ENCODE data around the gene NDFIP2.

Gene NDFIP2

DNA sequence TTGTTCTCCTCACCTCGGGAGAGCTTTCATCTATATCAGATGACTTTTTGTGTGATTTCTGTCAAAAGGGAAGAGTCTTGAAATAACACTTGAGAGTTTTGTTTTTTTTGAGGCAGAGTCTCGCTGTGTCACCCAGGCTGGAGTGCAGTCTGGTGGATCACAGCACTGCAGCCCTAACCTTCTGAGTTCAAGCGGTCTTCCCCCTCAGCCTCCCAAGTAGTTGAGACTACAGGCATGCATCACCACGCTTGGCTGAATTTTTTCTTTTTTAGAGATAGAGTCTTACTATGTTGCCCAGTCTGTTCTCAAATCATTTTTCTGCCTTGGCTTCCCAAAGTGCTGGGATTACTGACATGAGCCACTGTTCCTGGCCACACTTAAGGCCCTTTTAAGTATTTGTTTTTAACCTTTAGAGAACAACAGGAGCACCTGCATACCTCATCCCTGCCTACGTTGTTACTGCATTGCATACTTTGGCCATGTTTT is 11.4 kb downstream of the NDFIP2 start:
- intact Hi-C loops (cut with micrococcal nuclease) = no loop called here
- Mint-ChIP-seq H3K27ac (no peak overlapping the region), H3K27me3 (peaks cover 35% of the 10 kb centered on the region)

DNA sequence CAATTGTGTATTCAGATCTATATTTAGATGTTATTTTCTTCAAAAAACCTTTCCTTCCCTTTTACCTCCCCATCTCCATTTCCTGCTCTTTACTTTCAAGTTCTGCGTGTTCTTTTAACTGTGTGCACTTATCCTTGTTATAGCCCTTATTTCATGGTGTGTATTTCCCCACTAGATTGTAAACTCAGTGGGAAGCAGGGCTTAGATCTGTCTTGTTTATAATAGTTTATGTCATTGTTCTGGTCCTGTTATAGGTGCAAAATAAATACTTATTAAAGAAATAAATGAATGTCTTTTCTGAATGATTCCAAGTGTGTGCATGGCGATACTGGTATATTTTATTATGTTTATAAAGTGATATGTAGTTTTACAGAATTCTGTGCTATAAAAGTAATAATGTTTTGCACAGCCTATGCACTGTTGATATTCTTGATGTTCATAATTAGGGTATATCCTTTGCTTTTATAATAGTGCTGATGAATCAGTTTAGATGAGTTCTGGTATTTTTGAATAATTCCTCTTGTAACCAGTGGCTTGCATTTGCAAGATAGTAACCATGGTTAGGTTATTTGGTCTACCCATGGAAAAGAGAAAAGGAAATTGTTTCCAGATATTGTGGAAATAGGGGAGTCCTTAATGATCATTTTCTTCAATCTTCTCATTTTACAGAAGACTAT is 12.1 kb downstream of the NDFIP2 start:
- Mint-ChIP-seq H3K4me1 (ENCODE audit: low read depth) (peaks cover 6% of the 10 kb centered on the region), H3K27me3 (peaks cover 36% of the 10 kb centered on the region), H3K27ac (no peak overlapping the region), H3K4me3 (no peak overlapping the region), H3K9me3 (peaks cover 9% of the 10 kb centered on the region), H3K36me3 (ENCODE audit: low read depth) (no peaks in the 10 kb centered on the region)
- intact Hi-C loops (cut with micrococcal nuclease) = no loop called here

More for the DNA sequence above, 11.4 kb downstream of the NDFIP2 start:
- H3K36me3 Mint-ChIP-seq (ENCODE audit: low read depth) = no peaks in the 10 kb centered on the region
- H3K9me3 Mint-ChIP-seq = peaks cover 9% of the 10 kb centered on the region
- H3K4me1 Mint-ChIP-seq (ENCODE audit: low read depth) = peaks cover 6% of the 10 kb centered on the region
- no peak overlapping the region for H3K4me3 Mint-ChIP-seq

GRCh38 chr13:79496188-79496587 is 15.2 kb downstream of the NDFIP2 start:
- H3K9me3 Mint-ChIP-seq = no peaks in the 10 kb centered on the region
- intact Hi-C loops (cut with micrococcal nuclease) = no loop called here
- no peak overlapping the region for H3K27ac Mint-ChIP-seq
- H3K27me3 Mint-ChIP-seq = peaks cover 39% of the 10 kb centered on the region
- H3K4me1 Mint-ChIP-seq (ENCODE audit: low read depth) = no peaks in the 10 kb centered on the region
- H3K36me3 Mint-ChIP-seq (ENCODE audit: low read depth) = no peaks in the 10 kb centered on the region
- H3K4me3 Mint-ChIP-seq = no peak overlapping the region

DNA sequence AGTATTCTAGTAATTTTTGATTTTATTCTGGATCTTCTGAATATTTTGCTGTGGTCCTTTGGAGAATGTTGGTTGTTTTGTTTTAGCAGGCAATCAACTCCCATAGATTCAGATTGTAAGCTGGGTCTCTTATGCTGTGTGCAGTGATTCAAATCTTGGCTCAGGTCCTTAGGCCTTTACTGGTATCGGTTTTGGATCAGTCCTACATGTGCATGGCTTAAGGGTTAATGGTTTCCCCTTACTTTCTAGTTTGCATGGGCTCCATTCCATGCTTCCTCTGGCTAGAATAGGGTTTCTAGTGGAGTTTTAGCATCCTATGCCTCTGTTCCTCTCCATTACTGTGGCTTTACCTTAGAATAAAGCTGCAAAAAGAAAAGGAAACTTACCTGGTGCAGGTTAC is 16.1 kb downstream of the NDFIP2 start:
- Mint-ChIP-seq H3K27me3 (peaks cover 39% of the 10 kb centered on the region), H3K4me3 (no peak overlapping the region), H3K9me3 (no peaks in the 10 kb centered on the region), H3K27ac (no peak overlapping the region), H3K4me1 (ENCODE audit: low read depth) (no peaks in the 10 kb centered on the region), H3K36me3 (ENCODE audit: low read depth) (no peaks in the 10 kb centered on the region)
- intact Hi-C loops (cut with micrococcal nuclease) = no loop called here

DNA sequence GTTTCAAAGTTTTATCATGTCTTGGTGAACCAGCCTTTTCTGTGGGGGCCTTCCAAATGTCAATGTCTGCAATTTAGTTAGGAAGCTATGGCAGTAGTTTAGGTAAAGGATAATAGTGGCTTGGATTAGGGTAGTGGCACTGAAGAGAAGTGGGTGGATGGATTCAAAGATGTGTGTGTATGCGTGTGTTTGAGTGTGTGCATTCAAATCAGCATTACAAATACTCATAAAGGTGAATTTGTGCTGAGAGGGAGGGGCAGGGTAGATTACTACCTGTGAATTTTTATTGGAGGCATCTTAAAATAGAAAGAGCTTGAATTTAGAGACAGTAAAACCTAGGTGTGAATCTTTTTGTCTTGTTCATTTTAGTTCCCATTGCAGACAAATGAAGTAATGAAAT is 16.9 kb downstream of the NDFIP2 start:
- no peaks in the 10 kb centered on the region for H3K36me3 Mint-ChIP-seq (ENCODE audit: low read depth)
- H3K27ac Mint-ChIP-seq = no peak overlapping the region
- no peak overlapping the region for H3K4me3 Mint-ChIP-seq
- peaks cover 34% of the 10 kb centered on the region for H3K27me3 Mint-ChIP-seq
- H3K4me1 Mint-ChIP-seq (ENCODE audit: low read depth) = no peaks in the 10 kb centered on the region
- no peaks in the 10 kb centered on the region for H3K9me3 Mint-ChIP-seq
- intact Hi-C loops (cut with micrococcal nuclease) = no loop called here

DNA sequence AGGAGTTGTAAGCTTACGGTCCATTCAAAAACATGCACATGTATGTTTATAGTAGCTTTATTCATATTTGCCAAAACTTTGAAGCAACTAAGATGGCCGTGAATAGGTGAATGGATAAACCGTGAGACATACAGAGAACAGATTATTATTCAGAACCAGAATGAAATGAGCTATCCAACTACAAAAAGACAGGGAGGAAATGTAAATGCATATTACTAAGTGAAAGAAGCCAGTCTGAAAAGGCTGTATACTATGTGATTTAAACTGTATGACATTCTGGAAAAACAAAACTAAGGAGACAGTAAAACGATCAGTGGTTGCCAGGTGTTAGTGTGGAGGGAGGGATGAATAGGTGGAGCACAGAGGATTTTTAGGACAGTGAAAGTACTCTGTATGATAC is 19.9 kb downstream of the NDFIP2 start:
- Mint-ChIP-seq H3K9me3 (no peaks in the 10 kb centered on the region), H3K27ac (no peak overlapping the region), H3K4me1 (ENCODE audit: low read depth) (no peaks in the 10 kb centered on the region), H3K36me3 (ENCODE audit: low read depth) (no peaks in the 10 kb centered on the region), H3K27me3 (peaks cover 25% of the 10 kb centered on the region), H3K4me3 (no peak overlapping the region)
- intact Hi-C loops (cut with micrococcal nuclease) = no loop called here

DNA sequence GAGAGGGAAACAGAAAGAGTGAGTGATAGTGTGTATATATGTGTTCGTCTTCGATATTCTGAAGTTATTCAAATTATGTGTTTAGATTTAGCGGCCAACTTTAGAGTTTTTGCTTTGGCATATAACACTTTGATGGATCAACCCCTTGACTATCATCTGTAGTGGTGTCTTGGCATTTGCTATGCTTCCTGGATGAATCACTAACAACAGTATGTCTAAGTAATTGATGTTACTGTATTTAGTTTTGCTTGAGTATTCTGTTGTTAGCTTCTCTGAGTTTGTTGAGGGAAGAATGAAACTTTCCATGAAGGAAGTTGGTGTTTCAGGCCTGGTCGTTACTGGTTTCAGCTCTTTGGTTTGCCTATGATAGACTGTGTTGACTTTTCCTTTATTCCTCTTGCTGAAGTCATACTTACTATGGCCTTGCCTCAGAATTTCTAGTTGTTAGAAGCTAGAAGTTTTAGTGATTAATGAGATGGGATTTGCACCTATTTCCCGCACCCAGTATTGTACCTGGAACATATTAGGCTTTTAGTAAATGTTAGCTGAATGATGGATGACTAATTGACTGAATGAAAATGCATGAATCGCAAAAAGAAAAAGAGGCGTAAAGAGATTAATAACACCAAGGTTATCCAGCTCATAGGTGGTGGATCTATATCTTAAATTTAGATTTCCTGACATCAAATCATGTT is 20.7 kb downstream of the NDFIP2 start:
- intact Hi-C loops (cut with micrococcal nuclease) = no loop called here
- no peaks in the 10 kb centered on the region for H3K9me3 Mint-ChIP-seq
- peaks cover 19% of the 10 kb centered on the region for H3K27me3 Mint-ChIP-seq
- no peaks in the 10 kb centered on the region for H3K4me1 Mint-ChIP-seq (ENCODE audit: low read depth)
- H3K27ac Mint-ChIP-seq = no peak overlapping the region
- H3K36me3 Mint-ChIP-seq (ENCODE audit: low read depth) = no peaks in the 10 kb centered on the region
- H3K4me3 Mint-ChIP-seq = no peak overlapping the region

GRCh38 chr13:79502859-79503468 is 22.0 kb downstream of the NDFIP2 start:
- no peak overlapping the region for H3K4me3 Mint-ChIP-seq
- H3K9me3 Mint-ChIP-seq = no peaks in the 10 kb centered on the region
- intact Hi-C loops (cut with micrococcal nuclease) = no loop called here
- peaks cover 14% of the 10 kb centered on the region for H3K27me3 Mint-ChIP-seq
- no peaks in the 10 kb centered on the region for H3K4me1 Mint-ChIP-seq (ENCODE audit: low read depth)
- no peaks in the 10 kb centered on the region for H3K36me3 Mint-ChIP-seq (ENCODE audit: low read depth)
- no peak overlapping the region for H3K27ac Mint-ChIP-seq

DNA sequence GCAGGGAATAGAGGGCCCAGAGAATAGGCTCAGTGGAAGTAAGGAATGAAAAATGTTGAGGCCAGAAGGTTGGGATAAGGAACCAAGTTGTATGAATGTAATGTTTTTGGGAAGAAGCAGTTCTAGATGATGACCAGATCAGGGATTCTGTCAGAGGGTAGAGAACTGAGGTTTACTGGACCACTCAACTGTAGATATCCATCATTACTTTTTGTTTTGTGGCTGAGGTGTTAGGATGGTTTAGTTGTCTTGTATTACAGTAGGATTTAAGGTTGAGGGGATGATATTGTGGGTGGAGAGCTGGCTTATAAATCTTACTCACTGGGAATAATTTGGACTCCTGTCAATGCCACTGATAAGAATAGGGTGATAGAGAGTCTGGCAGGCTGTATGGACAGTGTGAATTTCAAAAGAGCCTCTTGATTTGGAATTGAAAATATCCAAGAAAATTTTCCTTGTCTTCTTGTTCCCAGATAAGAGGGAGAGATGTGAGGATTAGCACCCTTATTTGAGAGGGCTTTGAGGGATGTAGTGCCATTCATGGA is 22.6 kb downstream of the NDFIP2 start:
- intact Hi-C loops (cut with micrococcal nuclease) = no loop called here
- Mint-ChIP-seq H3K36me3 (ENCODE audit: low read depth) (no peaks in the 10 kb centered on the region), H3K27ac (no peak overlapping the region), H3K9me3 (no peaks in the 10 kb centered on the region), H3K4me1 (ENCODE audit: low read depth) (no peaks in the 10 kb centered on the region), H3K4me3 (no peak overlapping the region), H3K27me3 (peaks cover 14% of the 10 kb centered on the region)

DNA sequence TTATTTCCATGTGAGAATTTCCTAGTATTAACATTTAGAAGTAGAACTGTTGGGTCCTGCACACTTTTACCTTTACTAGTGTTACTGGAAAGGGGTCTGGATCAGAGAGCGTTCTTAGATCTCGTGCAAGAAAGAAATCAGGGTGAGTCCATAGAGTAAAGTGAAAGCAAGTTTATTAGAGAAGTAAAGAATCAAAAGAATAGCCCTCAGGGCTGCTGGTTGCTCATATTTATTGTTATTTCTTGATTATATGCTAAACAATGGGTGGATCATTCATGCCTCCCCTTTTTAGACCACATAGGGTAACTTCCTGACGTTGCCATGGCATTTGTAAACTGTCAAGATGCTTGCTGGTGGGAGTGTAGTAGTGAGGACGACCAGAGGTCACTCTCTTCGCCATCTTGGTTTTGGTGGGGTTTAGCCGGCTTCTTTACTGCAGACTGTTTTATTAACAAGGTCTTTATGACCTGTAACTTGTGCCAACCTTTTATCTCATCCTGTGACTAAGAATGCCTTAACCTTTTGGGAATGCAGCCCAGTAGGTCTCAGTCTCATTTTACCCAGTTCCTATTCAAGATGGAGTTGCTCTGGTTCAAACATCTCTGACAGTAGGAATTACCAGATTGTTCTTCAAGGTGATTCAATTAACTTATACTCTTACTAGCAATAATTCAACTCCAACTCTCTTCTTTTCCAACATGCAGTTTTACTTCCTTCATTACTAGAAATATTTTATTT is 27.4 kb downstream of the NDFIP2 start:
- Mint-ChIP-seq H3K4me1 (ENCODE audit: low read depth) (no peaks in the 10 kb centered on the region), H3K4me3 (no peak overlapping the region), H3K36me3 (ENCODE audit: low read depth) (no peaks in the 10 kb centered on the region), H3K27me3 (peaks cover 7% of the 10 kb centered on the region), H3K9me3 (no peaks in the 10 kb centered on the region), H3K27ac (no peak overlapping the region)
- intact Hi-C loops (cut with micrococcal nuclease) = no loop called here

GRCh38 chr13:79511611-79512010 is 30.7 kb downstream of the NDFIP2 start:
- no peak overlapping the region for H3K4me3 Mint-ChIP-seq
- intact Hi-C loops (cut with micrococcal nuclease) = no loop called here
- H3K36me3 Mint-ChIP-seq (ENCODE audit: low read depth) = no peaks in the 10 kb centered on the region
- peaks cover 5% of the 10 kb centered on the region for H3K27me3 Mint-ChIP-seq
- no peaks in the 10 kb centered on the region for H3K9me3 Mint-ChIP-seq
- no peak overlapping the region for H3K27ac Mint-ChIP-seq
- H3K4me1 Mint-ChIP-seq (ENCODE audit: low read depth) = no peaks in the 10 kb centered on the region

DNA sequence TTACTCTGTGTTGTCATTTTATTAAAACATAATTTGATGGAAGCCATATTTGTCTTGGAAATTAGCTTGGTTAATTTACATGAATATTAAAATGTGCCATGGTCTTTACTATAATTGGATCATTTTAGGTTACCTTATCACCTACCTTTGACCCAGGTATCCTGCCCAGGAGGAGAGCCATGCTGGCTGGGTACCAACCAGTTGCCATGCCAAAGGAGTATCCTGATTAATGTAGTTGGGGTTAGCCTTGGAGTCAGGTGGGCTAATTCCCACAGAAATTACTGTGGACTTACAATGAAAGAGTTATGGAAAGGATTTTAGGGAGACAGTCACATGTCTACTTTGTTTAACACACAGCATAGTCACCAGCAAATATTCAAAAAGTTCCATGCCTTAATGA is 32.0 kb downstream of the NDFIP2 start:
- no peak overlapping the region for H3K27ac Mint-ChIP-seq
- no peaks in the 10 kb centered on the region for H3K4me1 Mint-ChIP-seq (ENCODE audit: low read depth)
- peaks cover 8% of the 10 kb centered on the region for H3K27me3 Mint-ChIP-seq
- intact Hi-C loops (cut with micrococcal nuclease) = no loop called here
- H3K36me3 Mint-ChIP-seq (ENCODE audit: low read depth) = no peaks in the 10 kb centered on the region
- no peaks in the 10 kb centered on the region for H3K9me3 Mint-ChIP-seq
- H3K4me3 Mint-ChIP-seq = no peak overlapping the region

DNA sequence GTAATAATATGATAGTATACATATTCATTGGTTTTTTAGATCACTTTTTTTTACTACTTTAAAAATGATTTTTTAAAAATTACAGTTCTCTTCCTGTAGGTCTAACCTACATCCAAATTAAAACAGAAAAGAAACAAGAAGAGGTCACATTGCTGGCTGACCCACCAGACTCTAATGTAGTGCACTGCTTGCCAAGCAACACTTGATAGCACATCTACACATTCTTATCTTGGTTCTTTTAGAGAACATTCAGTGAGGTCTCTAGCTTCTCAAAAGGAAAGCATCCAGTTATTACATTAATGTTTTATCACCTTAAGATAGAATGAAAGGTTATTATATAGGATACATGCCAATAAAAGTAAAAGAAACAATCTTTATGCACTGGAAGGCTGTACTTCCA is 35.6 kb downstream of the NDFIP2 start:
- H3K27me3 Mint-ChIP-seq = peaks cover 8% of the 10 kb centered on the region
- no peaks in the 10 kb centered on the region for H3K4me1 Mint-ChIP-seq (ENCODE audit: low read depth)
- no peaks in the 10 kb centered on the region for H3K36me3 Mint-ChIP-seq (ENCODE audit: low read depth)
- H3K9me3 Mint-ChIP-seq = no peaks in the 10 kb centered on the region
- no peak overlapping the region for H3K4me3 Mint-ChIP-seq
- intact Hi-C loops (cut with micrococcal nuclease) = no loop called here
- H3K27ac Mint-ChIP-seq = no peak overlapping the region

DNA sequence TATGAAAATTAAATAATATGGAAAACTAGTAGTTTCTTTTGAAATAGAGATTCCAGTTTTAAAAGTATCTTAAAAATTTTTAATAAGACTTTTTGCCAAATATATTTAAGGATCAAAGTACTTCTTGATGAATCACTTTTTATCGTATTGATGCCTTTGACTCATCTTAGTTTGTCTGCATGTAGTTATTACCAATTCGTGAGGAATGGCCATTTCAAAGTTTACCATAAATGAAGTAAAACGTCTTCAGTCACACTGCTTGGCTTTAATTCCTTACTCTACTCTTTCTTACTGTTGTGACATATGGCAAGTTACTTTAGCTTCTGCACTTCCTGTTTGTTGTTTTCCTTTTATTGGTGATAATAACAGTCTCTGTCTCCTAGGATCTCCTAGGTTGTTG is 38.3 kb downstream of the NDFIP2 start:
- H3K9me3 Mint-ChIP-seq = no peaks in the 10 kb centered on the region
- no peaks in the 10 kb centered on the region for H3K4me1 Mint-ChIP-seq (ENCODE audit: low read depth)
- no peak overlapping the region for H3K27ac Mint-ChIP-seq
- peaks cover 5% of the 10 kb centered on the region for H3K27me3 Mint-ChIP-seq
- H3K36me3 Mint-ChIP-seq (ENCODE audit: low read depth) = no peaks in the 10 kb centered on the region
- H3K4me3 Mint-ChIP-seq = no peak overlapping the region
- intact Hi-C loops (cut with micrococcal nuclease) = no loop called here

All from dendritic cell treated with granulocyte-macrophage colony-stimulating factor and Interleukin-4, amounts not matched to agents 40 ng/mL and 50 ng/mL, for 4 days (primary cell).